PC-9 (cell line): ENCODE results near the gene NGDN. TPM values are rescaled to one million over a fixed set of nuclear protein-coding genes. Genes with fewer than 3 reads are reported as not detected.

ENCODE experiments used
- BruUV-seq: library from RNA; stranded (reverse); fragments of 400-500 nt; replicated peaks from 2 replicates; lab custom pipeline; 2021; lab: Mats Ljungman, UMichigan
- CTCF ChIA-PET: fragments of 300-600 bp; sonication (Branson Sonifier 250); formaldehyde crosslinking; loops from one replicate; lab custom pipeline; 2022; ENCODE audit warnings: antibody characterized with exemption; lab: Charles Lee
- POLR2A ChIA-PET: fragments of 300-600 bp; sonication (Branson Sonifier 250); formaldehyde crosslinking; loops from one replicate; lab custom pipeline; 2022; ENCODE audit warnings: antibody characterized with exemption; ENCODE audit not compliant: unreplicated experiment; lab: Charles Lee
- DNase-seq, 2 experiments: peaks; one replicate each; pipeline versions ENCODE4 v3.0.0 to v3.0.0-alpha.2; 2015 to 2022; ENCODE audit warnings: mixed read lengths in 1 of 2
- H2AFZ ChIP-seq: fragments of 200-600 bp; sonication (generic); 2 replicates; pipeline ENCODE4 v1.8.1; 2017; ENCODE audit warnings: antibody characterized with exemption
- H3F3A ChIP-seq: fragments of 200-600 bp; sonication (generic); 2 replicates; pipeline ENCODE4 v1.8.1; 2017; ENCODE audit warnings: antibody characterized with exemption, mild to moderate bottlenecking, low read depth; ENCODE audit not compliant: insufficient read depth
- H3K27ac ChIP-seq: fragments of 200-600 bp; sonication (generic); 2 replicates; pipeline ENCODE4 v1.6.1; 2016; ENCODE audit warnings: mixed run types
- H3K27me3 ChIP-seq: fragments of 200-600 bp; sonication (generic); 2 replicates; pipeline ENCODE4 v1.6.1; 2016; ENCODE audit warnings: low read depth, mixed run types; ENCODE audit not compliant: insufficient read depth
- H3K36me3 ChIP-seq: fragments of 200-600 bp; sonication (generic); 2 replicates; pipeline ENCODE4 v1.6.1; 2016; ENCODE audit warnings: low read depth, mixed run types
- H3K4me1 ChIP-seq: fragments of 200-600 bp; sonication (generic); replicated peaks from 2 replicates; pipeline ENCODE4 v1.6.1; 2016; ENCODE audit warnings: mixed run types; ENCODE audit not compliant: insufficient read depth
- H3K4me2 ChIP-seq: fragments of 200-600 bp; sonication (generic); 2 replicates; pipeline ENCODE4 v1.6.1; 2017; ENCODE audit warnings: mixed run types
- H3K4me3 ChIP-seq: fragments of 200-600 bp; sonication (generic); 2 replicates; pipeline ENCODE4 v1.6.1; 2016; ENCODE audit warnings: mixed run types
- H3K79me2 ChIP-seq: fragments of 200-600 bp; sonication (generic); 2 replicates; pipeline ENCODE4 v1.6.1; 2017; ENCODE audit warnings: low read depth, mixed run types
- H3K9me2 ChIP-seq: fragments of 200-600 bp; sonication (generic); 2 replicates; pipeline ENCODE4 v1.8.1; 2017; ENCODE audit warnings: mild to moderate bottlenecking; ENCODE audit not compliant: insufficient read depth
- H3K9me3 ChIP-seq: fragments of 200-600 bp; sonication (generic); 2 replicates; pipeline ENCODE4 v1.8.1; 2016; ENCODE audit warnings: low read depth; ENCODE audit not compliant: insufficient read depth
- H4K20me1 ChIP-seq: fragments of 200-600 bp; sonication (generic); 2 replicates; pipeline ENCODE4 v1.8.1; 2017; ENCODE audit not compliant: insufficient read depth
- CTCF ChIP-seq: fragments of 200-600 bp; sonication (generic); conservative IDR thresholded peaks from 2 replicates; pipeline ENCODE4 v1.6.1; 2017; ENCODE audit warnings: mixed run types, antibody characterized with exemption, mild to moderate bottlenecking, moderate library complexity
- EZH2 ChIP-seq: fragments of 200-600 bp; sonication (generic); IDR thresholded peaks from 2 replicates; pipeline ENCODE4 v1.8.0; 2017; ENCODE audit warnings: antibody characterized with exemption, low read depth
- intact Hi-C: fragments of 100-400 bp; cut with micrococcal nuclease; formaldehyde crosslinking; loops from one replicate; pipeline ENCODE4 v1.10.0; 2022; ENCODE audit not compliant: unreplicated experiment
- total RNA-seq: library from RNA; stranded (reverse); gene quantifications from 2 replicates; pipeline ENCODE4 v1.2.3, GENCODE V29; 2021

NGDN gene
- total RNA-seq, 1 experiment from 2014 or later: 23.1 TPM

- Histone ChIP-seq H3K79me2 (no peaks in the 10 kb centered on the region), H3K4me2 (no peak overlapping the region), H3K9me2 (no peaks in the 10 kb centered on the region), H4K20me1 (no peaks in the 10 kb centered on the region), H3K27ac (no peak overlapping the region), H3K9me3 (no peaks in the 10 kb centered on the region), H2AFZ (no peak overlapping the region), H3K4me3 (no peak overlapping the region), H3K27me3 (peaks cover 79% of the 10 kb centered on the region), H3K36me3 (no peaks in the 10 kb centered on the region), H3F3A (no peaks in the 10 kb centered on the region), H3K4me1 (no peaks in the 10 kb centered on the region)
- intact Hi-C loops: no loop called here
- POLR2A ChIA-PET: no interaction called here
- CTCF ChIA-PET: no interaction called here
- no TSS peak for BruUV-seq
- DNase-seq: no peak
- no peak for TF ChIP-seq CTCF
These were observed 34.8 kb upstream of the NGDN start for GRCh38 chr14:23434488-23435222.

GRCh38 chr14:23435543-23436326 lies 33.8 kb upstream of the NGDN start, which contains the start of gene MYH7:
TSS of gene MYH7 (minus strand) at chr14:23435660. CDS start at chr14:23433732, 1,928 bp downstream.
- no peak for DNase-seq
- BruUV-seq: no TSS peak
- H3K27me3 ChIP-seq: peaks cover 79% of the 10 kb centered on the region
- no peaks in the 10 kb centered on the region for H3K36me3 ChIP-seq
- no peaks in the 10 kb centered on the region for H4K20me1 ChIP-seq
- no peak within 1 kb of the TSS for H2AFZ ChIP-seq
- POLR2A ChIA-PET: no interaction called here
- H3K9me3 ChIP-seq: no peaks in the 10 kb centered on the region
- intact Hi-C loops: no loop called here
- TF ChIP-seq EZH2 (no peak), CTCF (no peak)
- no peaks in the 10 kb centered on the region for H3K4me1 ChIP-seq
- no peaks in the 10 kb centered on the region for H3K9me2 ChIP-seq
- CTCF ChIA-PET: interaction anchor here (0.5 kb wide), 1 partner anchor 991 kb away, joined by 4 read pairs; no protein-coding TSS in a partner anchor
- H3K27ac ChIP-seq: no peak within 1 kb of the TSS
- no peaks in the 10 kb centered on the region for H3F3A ChIP-seq
- no peaks in the 10 kb centered on the region for H3K79me2 ChIP-seq
- H3K4me3 ChIP-seq: no peak within 1 kb of the TSS
- no peak within 1 kb of the TSS for H3K4me2 ChIP-seq

- Histone ChIP-seq H2AFZ (no peak overlapping the region), H3K9me3 (no peaks in the 10 kb centered on the region), H3K27ac (no peak overlapping the region), H3K4me2 (no peak overlapping the region), H3K27me3 (peaks cover 79% of the 10 kb centered on the region), H4K20me1 (no peaks in the 10 kb centered on the region), H3K4me3 (no peak overlapping the region), H3F3A (no peaks in the 10 kb centered on the region), H3K9me2 (no peaks in the 10 kb centered on the region), H3K36me3 (no peaks in the 10 kb centered on the region), H3K79me2 (no peaks in the 10 kb centered on the region), H3K4me1 (no peaks in the 10 kb centered on the region)
- ChIA-PET CTCF (interaction anchor here (0.5 kb wide), 1 partner anchor 991 kb away, joined by 4 read pairs; no protein-coding TSS in a partner anchor), POLR2A (interaction anchor here (0.7 kb wide), 1 partner anchor 34 kb away, joined by 3 read pairs; no protein-coding TSS in a partner anchor)
- intact Hi-C loops: no loop called here
- BruUV-seq: no TSS peak
- TF ChIP-seq EZH2 (no peak), CTCF (no peak)
- DNase-seq: no peak
These were observed 33.0 kb upstream of the NGDN start for GRCh38 chr14:23436327-23437132.
